NCI-H2196 treated with DMSO at 0.1 percent for 48 hours (cell line): ENCODE data around the gene CCDC69.

Source experiments
- DNase-seq: peaks from one replicate; lab custom pipeline; 2025; ENCODE audit not compliant: unreplicated experiment; lab: John Stamatoyannopoulos, UW

The CCDC69 gene

GRCh38 chr5:151146061-151146460, 77.8 kb downstream of the CCDC69 start:
- DNase-seq, result no peak

- DNase-seq, result no peak
Measured at GRCh38 chr5:151144922-151145321, 79.0 kb downstream of the CCDC69 start.

DNA sequence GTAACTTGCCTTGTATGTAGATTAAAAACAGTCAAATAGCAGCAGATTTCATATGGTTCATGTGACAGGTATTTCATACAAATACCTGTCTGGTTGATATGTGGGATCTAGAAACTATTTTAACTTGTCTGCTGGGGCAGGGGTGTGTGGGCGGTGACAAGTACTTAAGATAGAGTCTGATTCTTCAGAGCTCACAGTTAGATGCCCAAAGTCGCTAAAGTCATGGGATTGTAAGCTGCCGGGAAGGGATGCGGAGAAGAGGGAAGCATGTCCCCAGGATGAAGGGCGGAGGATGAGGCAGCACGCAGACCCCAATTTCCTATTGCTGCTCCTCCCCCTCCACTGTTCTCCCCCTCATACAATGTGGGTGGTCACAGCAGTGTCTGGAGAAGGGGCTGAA, 79.6 kb downstream of the CCDC69 start:
- no peak for DNase-seq

GRCh38 chr5:151143645-151144044, 80.2 kb downstream of the CCDC69 start:
- DNase-seq, result no peak

GRCh38 chr5:151142933-151143332, 81.0 kb downstream of the CCDC69 start:
- no peak for DNase-seq

GRCh38 chr5:151141535-151141934, 82.4 kb downstream of the CCDC69 start:
- DNase-seq, result no peak

DNA sequence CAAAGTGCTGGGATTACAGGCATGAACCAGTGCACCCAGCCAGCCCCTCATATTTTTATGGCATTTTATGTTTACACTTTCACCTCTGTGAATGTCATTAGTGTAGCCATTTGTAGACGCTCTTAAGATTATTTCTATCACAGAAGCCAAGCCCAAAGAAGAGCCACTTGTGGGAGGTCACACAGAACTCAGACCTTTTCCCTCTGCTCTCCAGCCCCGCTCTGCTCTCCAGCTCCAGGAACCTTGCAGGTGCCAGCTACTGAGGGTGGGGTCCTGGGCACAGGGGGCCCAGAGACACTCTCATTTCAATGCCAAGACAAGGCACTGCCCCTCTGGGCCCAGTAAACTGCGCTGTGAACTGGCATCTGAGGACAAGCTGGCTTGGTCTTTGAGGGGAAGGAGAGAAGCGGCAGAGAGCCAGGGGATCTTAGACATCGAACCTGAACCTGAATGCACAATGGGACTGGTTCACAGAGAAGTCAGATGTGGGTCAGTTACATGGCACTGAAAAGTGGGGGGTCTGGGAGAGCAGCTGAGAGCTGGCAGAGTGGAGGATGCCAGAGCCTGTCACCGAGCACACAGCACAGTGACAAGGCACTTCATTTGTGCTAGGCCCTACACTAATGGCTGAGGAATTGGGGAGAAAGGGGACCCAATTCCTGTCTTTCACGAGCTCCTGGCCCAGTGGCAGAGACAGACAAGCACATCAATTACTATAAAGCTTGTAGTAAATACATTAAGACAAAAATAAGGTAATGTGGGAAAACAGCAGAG, 83.0 kb downstream of the CCDC69 start:
- no peak for DNase-seq

- no peak for DNase-seq
Measured at GRCh38 chr5:151139646-151140045, 84.2 kb downstream of the CCDC69 start.

DNA sequence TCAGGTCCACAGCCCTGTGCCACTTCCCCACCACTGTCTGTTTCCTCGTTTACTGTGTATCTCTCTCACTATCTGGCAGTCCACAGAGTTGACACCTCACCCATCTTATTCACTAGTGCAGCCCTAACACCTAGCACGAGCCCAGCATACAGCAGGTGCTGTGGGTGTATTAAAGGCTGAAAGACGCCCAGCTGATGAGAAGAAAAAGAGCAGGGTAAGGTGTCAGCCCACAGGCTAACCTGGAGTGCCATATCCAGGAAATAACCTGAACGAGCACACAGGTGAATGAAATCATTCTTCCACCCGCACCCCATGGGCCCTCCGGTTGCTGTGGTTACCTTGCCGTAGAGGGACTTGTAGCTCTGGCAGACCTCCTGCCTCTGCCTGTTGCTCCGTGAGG, 84.9 kb downstream of the CCDC69 start:
- peak; percentile 37 for DNase-seq

- DNase-seq, result no peak
Measured at GRCh38 chr5:151138114-151138513, 85.8 kb downstream of the CCDC69 start.

- DNase-seq, result no peak
Measured at GRCh38 chr5:151137067-151137825, 86.6 kb downstream of the CCDC69 start.

GRCh38 chr5:151134228-151134627, 89.7 kb downstream of the CCDC69 start:
- DNase-seq, result no peak

DNA sequence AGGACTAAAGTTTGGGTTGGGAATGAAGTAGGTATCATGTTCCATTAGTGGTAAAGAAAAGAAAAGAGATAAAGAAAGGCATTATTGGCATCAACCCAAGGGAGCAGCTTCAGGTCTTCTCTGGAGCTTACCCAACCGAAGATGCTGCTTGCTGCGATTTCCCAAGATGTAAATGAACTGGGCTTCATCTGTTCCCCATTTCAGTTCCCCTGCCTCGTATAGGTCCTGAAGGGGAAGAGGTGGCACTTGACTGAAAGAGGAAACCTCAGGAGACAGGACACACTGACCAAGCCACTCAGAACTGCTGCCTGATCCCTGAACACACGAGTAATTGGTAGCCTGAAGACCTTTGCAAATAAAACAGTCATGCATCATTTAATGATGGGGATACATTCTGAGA, 90.9 kb downstream of the CCDC69 start:
- DNase-seq, result no peak
